ENCODE data around the gene PCNP.

- TF ChIP-seq, protein P1, sequence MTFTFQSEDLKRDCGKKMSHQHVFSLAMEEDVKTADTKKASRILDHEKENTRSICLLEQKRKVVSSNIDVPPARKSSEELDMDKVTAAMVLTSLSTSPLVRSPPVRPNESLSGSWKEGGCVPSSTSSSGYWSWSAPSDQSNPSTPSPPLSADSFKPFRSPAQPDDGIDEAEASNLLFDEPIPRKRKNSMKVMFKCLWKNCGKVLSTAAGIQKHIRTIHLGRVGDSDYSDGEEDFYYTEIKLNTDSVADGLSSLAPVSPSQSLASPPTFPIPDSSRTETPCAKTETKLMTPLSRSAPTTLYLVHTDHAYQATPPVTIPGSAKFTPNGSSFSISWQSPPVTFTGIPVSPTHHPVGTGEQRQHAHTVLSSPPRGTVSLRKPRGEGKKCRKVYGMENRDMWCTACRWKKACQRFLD (tag by site-specific recombination; IDR thresholded peaks at IDR 0.05) = no peak
- TF ChIP-seq ZBTB1 (tag by site-specific recombination; IDR thresholded peaks at IDR 0.05) = no peak
- TF ChIP-seq MYNN (tag by site-specific recombination; IDR thresholded peaks at IDR 0.05; ENCODE audit: borderline replicate concordance) = no peak
- TF ChIP-seq SETDB1 (IDR thresholded peaks at IDR 0.05; ENCODE audit: insufficient read length, low read length) = no peak
- TF ChIP-seq, protein P2, sequence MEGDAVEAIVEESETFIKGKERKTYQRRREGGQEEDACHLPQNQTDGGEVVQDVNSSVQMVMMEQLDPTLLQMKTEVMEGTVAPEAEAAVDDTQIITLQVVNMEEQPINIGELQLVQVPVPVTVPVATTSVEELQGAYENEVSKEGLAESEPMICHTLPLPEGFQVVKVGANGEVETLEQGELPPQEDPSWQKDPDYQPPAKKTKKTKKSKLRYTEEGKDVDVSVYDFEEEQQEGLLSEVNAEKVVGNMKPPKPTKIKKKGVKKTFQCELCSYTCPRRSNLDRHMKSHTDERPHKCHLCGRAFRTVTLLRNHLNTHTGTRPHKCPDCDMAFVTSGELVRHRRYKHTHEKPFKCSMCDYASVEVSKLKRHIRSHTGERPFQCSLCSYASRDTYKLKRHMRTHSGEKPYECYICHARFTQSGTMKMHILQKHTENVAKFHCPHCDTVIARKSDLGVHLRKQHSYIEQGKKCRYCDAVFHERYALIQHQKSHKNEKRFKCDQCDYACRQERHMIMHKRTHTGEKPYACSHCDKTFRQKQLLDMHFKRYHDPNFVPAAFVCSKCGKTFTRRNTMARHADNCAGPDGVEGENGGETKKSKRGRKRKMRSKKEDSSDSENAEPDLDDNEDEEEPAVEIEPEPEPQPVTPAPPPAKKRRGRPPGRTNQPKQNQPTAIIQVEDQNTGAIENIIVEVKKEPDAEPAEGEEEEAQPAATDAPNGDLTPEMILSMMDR (tag by site-specific recombination; IDR thresholded peaks at IDR 0.05) = no peak
- no peak for TF ChIP-seq ZNF645 (tag by site-specific recombination; IDR thresholded peaks at IDR 0.05)
- TF ChIP-seq KLF9 (tag by site-specific recombination; IDR thresholded peaks at IDR 0.05; ENCODE audit: low read depth) = no peak
These were observed 29.7 kb upstream of the PCNP start for GRCh38 chr3:101544161-101544850.
